Measurements from ENCODE around the gene C2orf92.
A peak's percentile ranks its signal among the peaks of the same experiment; 100 is the strongest.

Gene C2orf92

GRCh38 chr2:97745474-97746174, 76.1 kb downstream of the C2orf92 start:
- peak; percentile 3 for DNase-seq (ENCODE audit: low spot score)

- DNase-seq (ENCODE audit: low spot score) = no peak
Measured at GRCh38 chr2:97747285-97747684, 77.8 kb downstream of the C2orf92 start.

GRCh38 chr2:97747716-97748115, 78.2 kb downstream of the C2orf92 start:
- DNase-seq (ENCODE audit: low spot score) = no peak

- DNase-seq (ENCODE audit: low spot score) = no peak
Measured at GRCh38 chr2:97749581-97749980, 80.1 kb downstream of the C2orf92 start.

- no peak for DNase-seq (ENCODE audit: low spot score)
Measured at GRCh38 chr2:97750017-97750416, 80.5 kb downstream of the C2orf92 start.

GRCh38 chr2:97751752-97752151, 82.2 kb downstream of the C2orf92 start:
- peak; percentile 3 for DNase-seq (ENCODE audit: low spot score)
